C4-2B (cell line): Measurements from ENCODE around the gene OR10A2.
"Not testable (repeated sequence)": the region's sequence is repeated elsewhere in the genome, so short reads cannot be mapped to it uniquely, and the experiment has no call there.

Source experiments
- H3K27ac ChIP-seq: fragments of 450-650 bp; 2 replicates; pipeline ENCODE4 v1.5.1; 2017
- CTCF ChIP-seq: fragments of 450-650 bp; conservative IDR thresholded peaks from 2 replicates; pipeline ENCODE4 v1.5.1; 2017; ENCODE audit warnings: mild to moderate bottlenecking
- ZFX ChIP-seq: fragments of 450-650 bp; IDR thresholded peaks from 2 replicates; pipeline ENCODE4 v1.6.1; 2017

OR10A2 gene

GRCh38 chr11:6900327-6900999 lies 37.6 kb downstream of the OR10A2 start:
- H3K27ac ChIP-seq: no peak overlapping the region
- no peak for TF ChIP-seq ZFX
- peak; percentile 39 for TF ChIP-seq CTCF

- H3K27ac ChIP-seq: not testable (repeated sequence)
These were observed 41.9 kb downstream of the OR10A2 start for GRCh38 chr11:6904804-6905203.

GRCh38 chr11:6911378-6911777 lies 48.5 kb downstream of the OR10A2 start:
- H3K27ac ChIP-seq: no peak overlapping the region
- TF ChIP-seq ZFX (no peak), CTCF (no peak)

- no peak overlapping the region for H3K27ac ChIP-seq
- TF ChIP-seq CTCF (no peak), ZFX (no peak)
These were observed 49.1 kb downstream of the OR10A2 start for GRCh38 chr11:6911948-6912347.

GRCh38 chr11:6919698-6920097 lies 56.8 kb downstream of the OR10A2 start:
- no peak overlapping the region for H3K27ac ChIP-seq
- no peak for TF ChIP-seq CTCF
- TF ChIP-seq ZFX: no peak

- TF ChIP-seq CTCF (no peak), ZFX (no peak)
- H3K27ac ChIP-seq: no peak within 1 kb of the TSS
These were observed 57.8 kb downstream of the OR10A2 start, which contains the start of gene OR2D3 for GRCh38 chr11:6920702-6921101. OR2D3 (plus strand) TSS chr11:6921002; CDS start chr11:6921002, 0 bp downstream.
